CD14-positive monocyte (primary cell): ENCODE results near the gene CFAP61. TPM values are rescaled to one million over a fixed set of nuclear protein-coding genes. Genes with fewer than 3 reads are reported as not detected.

Experiments used
- DNase-seq, 3 donors: peaks; one replicate each; pipeline ENCODE4 v3.0.0-alpha.2; 2011 to 2022
- H2AFZ ChIP-seq: 2 replicates; pipeline ENCODE4 v1.6.0; 2012; ENCODE audit warnings: mild to moderate bottlenecking, low read depth, low read length, inconsistent platforms; ENCODE audit not compliant: insufficient read depth, poor library complexity, severe bottlenecking
- H3K27ac ChIP-seq, 2 donors: 1 replicate in 1 of 2; 2 replicates in 1 of 2; pipeline ENCODE4 v1.5.1; 2012 to 2013; ENCODE audit warnings: low read length in 2 of 2, control low read depth in 1 of 2, inconsistent platforms in 1 of 2, low read depth in 1 of 2, mild to moderate bottlenecking in 1 of 2
- H3K27me3 ChIP-seq, 2 donors: one replicate each; pipeline versions ENCODE4 v1.6.0 to v1.6.1; 2011 to 2013; ENCODE audit warnings: low read length in 2 of 2; ENCODE audit not compliant: control insufficient read depth in 2 of 2, insufficient read depth in 2 of 2
- H3K36me3 ChIP-seq, 2 donors: replicated peaks in 1 of 2; 1 replicate in 1 of 2; 2 replicates in 1 of 2; pipeline versions ENCODE4 v1.5.1 to v1.6.1; 2012 to 2013; ENCODE audit warnings: low read length in 2 of 2, control low read depth in 1 of 2, inconsistent platforms in 1 of 2, mild to moderate bottlenecking in 1 of 2; ENCODE audit not compliant: insufficient read depth in 2 of 2, control insufficient read depth in 1 of 2
- H3K4me1 ChIP-seq, 2 donors: 1 replicate in 1 of 2; 2 replicates in 1 of 2; pipeline versions ENCODE4 v1.5.1 to v1.6.1; 2012 to 2013; ENCODE audit warnings: low read length in 2 of 2, control low read depth in 1 of 2, inconsistent platforms in 1 of 2, mild to moderate bottlenecking in 1 of 2, moderate library complexity in 1 of 2; ENCODE audit not compliant: insufficient read depth in 2 of 2, control insufficient read depth in 1 of 2
- H3K4me2 ChIP-seq: replicated peaks from 2 replicates; pipeline ENCODE3; 2012; ENCODE audit warnings: low read length, moderate library complexity, mild to moderate bottlenecking; ENCODE audit not compliant: poor library complexity, severe bottlenecking; ENCODE audit errors: extremely low read depth
- H3K4me3 ChIP-seq, 3 experiments: fragments of 200-600 bp in 1 of 3; sonication (generic) in 1 of 3; replicated peaks in 1 of 3; 1 replicate in 2 of 3; 2 replicates in 1 of 3; pipeline ENCODE4 v1.5.1; 2011 to 2013; ENCODE audit warnings: low read length in 3 of 3, mild to moderate bottlenecking in 3 of 3, control low read depth in 2 of 3, low read depth in 2 of 3, inconsistent platforms in 1 of 3, moderate library complexity in 1 of 3
- H3K79me2 ChIP-seq: 2 replicates; pipeline ENCODE4 v1.6.0; 2012; ENCODE audit warnings: mild to moderate bottlenecking, control low read depth, inconsistent platforms, low read length, moderate library complexity; ENCODE audit not compliant: insufficient read depth
- H3K9ac ChIP-seq: 2 replicates; pipeline ENCODE4 v1.6.0; 2017; ENCODE audit warnings: low read length, mild to moderate bottlenecking; ENCODE audit not compliant: insufficient read depth, poor library complexity, severe bottlenecking
- H3K9me3 ChIP-seq, 2 donors: replicated peaks in 1 of 2; 1 replicate in 1 of 2; 2 replicates in 1 of 2; pipeline versions ENCODE4 v1.5.1 to v1.6.1; 2012 to 2013; ENCODE audit warnings: low read length in 2 of 2, control low read depth in 1 of 2; ENCODE audit not compliant: control insufficient read depth in 1 of 2, insufficient read depth in 1 of 2
- H4K20me1 ChIP-seq: 2 replicates; pipeline ENCODE4 v1.6.0; 2012; ENCODE audit warnings: mild to moderate bottlenecking, low read length, control low read depth, moderate library complexity; ENCODE audit not compliant: insufficient read depth
- H3K27ac Mint-ChIP-seq, 7 donors: one replicate each; pipeline ENCODE4 v1.8.0; 2020; ENCODE audit warnings: mild to moderate bottlenecking in 7 of 7, mixed read lengths in 7 of 7, moderate library complexity in 6 of 7, inconsistent platforms in 2 of 7
- H3K27me3 Mint-ChIP-seq, 3 donors: one replicate each; pipeline ENCODE4 v1.8.0; 2021 to 2022; ENCODE audit warnings: low read depth in 3 of 3, mild to moderate bottlenecking in 3 of 3, mixed read lengths in 3 of 3, moderate library complexity in 3 of 3, inconsistent platforms in 1 of 3
- H3K36me3 Mint-ChIP-seq, 2 donors: one replicate each; pipeline ENCODE4 v1.8.0; 2020; ENCODE audit warnings: mixed read lengths in 2 of 2, inconsistent platforms in 1 of 2, mild to moderate bottlenecking in 1 of 2
- H3K4me1 Mint-ChIP-seq: one replicate; pipeline ENCODE4 v1.8.0; 2020; ENCODE audit warnings: mild to moderate bottlenecking, mixed read lengths
- H3K4me3 Mint-ChIP-seq, 2 donors: one replicate each; pipeline ENCODE4 v1.8.0; 2020; ENCODE audit warnings: mild to moderate bottlenecking in 2 of 2, mixed read lengths in 2 of 2, moderate library complexity in 1 of 2
- H3K9me3 Mint-ChIP-seq, 7 donors: one replicate each; pipeline ENCODE4 v1.8.0; 2020 to 2022; ENCODE audit warnings: mixed read lengths in 7 of 7, mild to moderate bottlenecking in 6 of 7, moderate library complexity in 6 of 7, inconsistent platforms in 2 of 7
- WGBS: methylation state at CpG from one replicate; pipeline ENCODE4 v1.1.5; 2013; ENCODE audit warnings: missing lambda C conversion rate; ENCODE audit not compliant: insufficient coverage; 5-methylcytosine and 5-hydroxymethylcytosine counted together
- intact Hi-C, 2 donors: fragments of 100-400 bp; cut with micrococcal nuclease; formaldehyde crosslinking; loops; one replicate each; pipeline versions ENCODE4 v1.15.0 to v1.15.1; 2023
- polyA plus RNA-seq, 3 donors: library from polyadenylated mRNA; depleted of rRNA in 1 of 3; unstranded in 2 of 3; stranded (reverse) in 1 of 3; fragments of 300-500 nt in 2 of 3; fragments of >200 nt in 1 of 3; fragmentation: Illumina TruSeq in 2 of 3; gene quantifications; 1 replicate in 2 of 3; 2 replicates in 1 of 3; pipeline ENCODE4 v1.2.3, GENCODE V29; 2012 to 2021
- TF ChIP-seq, protein P1 (sequence below): fragments of 200-600 bp; IDR thresholded peaks from one replicate; pipeline ENCODE4 v1.8.0; 2022; ENCODE audit warnings: antibody characterized with exemption, mild to moderate bottlenecking

Gene CFAP61
- polyA plus RNA-seq, 3 donors = not detected

DNA sequence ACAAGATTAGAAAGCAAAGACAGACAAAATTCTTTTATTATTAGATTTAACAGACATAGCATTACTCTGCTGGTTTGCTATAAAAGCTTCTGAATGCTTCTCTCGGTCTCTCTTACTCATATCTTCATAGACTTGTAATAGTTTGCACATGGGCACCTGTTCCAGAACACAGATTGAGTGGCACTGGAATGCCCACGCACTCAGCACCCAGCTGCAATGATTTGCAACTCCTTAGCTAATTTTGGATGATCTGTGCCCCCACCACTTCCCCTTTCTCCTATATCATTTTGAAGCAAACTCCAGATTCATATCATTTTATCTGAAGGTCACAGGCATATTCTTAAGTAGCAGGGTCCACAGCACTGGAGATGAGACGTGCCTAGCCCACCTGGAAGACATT, 148.8 kb downstream of the CFAP61 start:
- H3K27ac ChIP-seq = no peak overlapping the region
- H3K4me2 ChIP-seq = no peak overlapping the region
- H2AFZ ChIP-seq = no peak overlapping the region
- H3K4me1 ChIP-seq = no peaks in the 10 kb centered on the region
- Mint-ChIP-seq H3K4me1 (peaks cover 4% of the 10 kb centered on the region), H3K27me3 (peaks cover 5 to 11% (median 6%) of the 10 kb centered on the region in 3 donors), H3K4me3 (no peak overlapping the region), H3K27ac (no peak overlapping the region), H3K9me3 (no peaks in the 10 kb centered on the region), H3K36me3 (no peaks in the 10 kb centered on the region)
- H3K9ac ChIP-seq = no peak overlapping the region
- TF ChIP-seq, protein P1, sequence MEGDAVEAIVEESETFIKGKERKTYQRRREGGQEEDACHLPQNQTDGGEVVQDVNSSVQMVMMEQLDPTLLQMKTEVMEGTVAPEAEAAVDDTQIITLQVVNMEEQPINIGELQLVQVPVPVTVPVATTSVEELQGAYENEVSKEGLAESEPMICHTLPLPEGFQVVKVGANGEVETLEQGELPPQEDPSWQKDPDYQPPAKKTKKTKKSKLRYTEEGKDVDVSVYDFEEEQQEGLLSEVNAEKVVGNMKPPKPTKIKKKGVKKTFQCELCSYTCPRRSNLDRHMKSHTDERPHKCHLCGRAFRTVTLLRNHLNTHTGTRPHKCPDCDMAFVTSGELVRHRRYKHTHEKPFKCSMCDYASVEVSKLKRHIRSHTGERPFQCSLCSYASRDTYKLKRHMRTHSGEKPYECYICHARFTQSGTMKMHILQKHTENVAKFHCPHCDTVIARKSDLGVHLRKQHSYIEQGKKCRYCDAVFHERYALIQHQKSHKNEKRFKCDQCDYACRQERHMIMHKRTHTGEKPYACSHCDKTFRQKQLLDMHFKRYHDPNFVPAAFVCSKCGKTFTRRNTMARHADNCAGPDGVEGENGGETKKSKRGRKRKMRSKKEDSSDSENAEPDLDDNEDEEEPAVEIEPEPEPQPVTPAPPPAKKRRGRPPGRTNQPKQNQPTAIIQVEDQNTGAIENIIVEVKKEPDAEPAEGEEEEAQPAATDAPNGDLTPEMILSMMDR = no peak
- no peak for DNase-seq
- intact Hi-C loops = no loop called here
- no peak overlapping the region for H3K4me3 ChIP-seq
- H3K79me2 ChIP-seq = no peaks in the 10 kb centered on the region
- no peaks in the 10 kb centered on the region for H3K9me3 ChIP-seq
- peaks cover 2 to 4% of the 10 kb centered on the region in 2 donors for H3K27me3 ChIP-seq
- H3K36me3 ChIP-seq = no peaks in the 10 kb centered on the region
- 14% methylated on average over 3 of the region's 3 CpGs for WGBS
- no peaks in the 10 kb centered on the region for H4K20me1 ChIP-seq

DNA sequence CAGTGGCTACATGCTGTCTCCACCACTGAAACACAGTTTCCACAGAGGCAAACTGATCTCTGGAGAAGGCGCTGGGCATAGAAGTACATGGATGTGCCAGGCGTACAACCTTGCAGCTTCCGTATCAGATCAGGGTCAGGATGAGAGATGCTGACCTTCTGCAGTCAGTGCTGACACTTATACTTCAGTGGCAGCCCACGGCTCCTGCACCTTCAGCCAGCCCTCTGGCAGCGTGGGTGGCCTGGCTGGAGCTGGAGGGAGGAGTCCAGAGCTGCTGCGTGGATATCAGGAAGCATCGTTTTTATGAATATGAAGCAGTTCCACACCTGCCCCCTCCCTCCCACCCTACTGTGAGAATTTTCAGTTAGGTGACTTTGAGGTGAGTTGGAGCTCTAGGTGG, 149.3 kb downstream of the CFAP61 start:
- peaks cover 4 to 11% (median 8%) of the 10 kb centered on the region in 3 donors for H3K27me3 Mint-ChIP-seq
- H3K4me3 Mint-ChIP-seq = no peak overlapping the region
- 89% methylated on average over 4 of the region's 7 CpGs for WGBS
- no peaks in the 10 kb centered on the region for H3K9me3 ChIP-seq
- no peaks in the 10 kb centered on the region for H3K36me3 ChIP-seq
- H3K9ac ChIP-seq = no peak overlapping the region
- no peak for DNase-seq
- H4K20me1 ChIP-seq = no peaks in the 10 kb centered on the region
- H2AFZ ChIP-seq = no peak overlapping the region
- H3K4me1 ChIP-seq = no peaks in the 10 kb centered on the region
- H3K9me3 Mint-ChIP-seq = no peaks in the 10 kb centered on the region
- no peaks in the 10 kb centered on the region for H3K79me2 ChIP-seq
- no peaks in the 10 kb centered on the region for H3K36me3 Mint-ChIP-seq
- peaks cover 2 to 4% of the 10 kb centered on the region in 2 donors for H3K27me3 ChIP-seq
- H3K4me1 Mint-ChIP-seq = peaks cover 4% of the 10 kb centered on the region
- TF ChIP-seq, protein P1 = no peak
- no peak overlapping the region for H3K4me3 ChIP-seq
- no peak overlapping the region for H3K4me2 ChIP-seq
- no peak overlapping the region for H3K27ac ChIP-seq
- intact Hi-C loops = no loop called here
- no peak overlapping the region for H3K27ac Mint-ChIP-seq
